ENCODE measurements around the gene RNF40.

The RNF40 gene

GRCh38 chr16:30766206-30766932, 4.2 kb downstream of the RNF40 start:
- Histone ChIP-seq H3K27ac (ENCODE audit: low read length) (no peak overlapping the region), H3K9me3 (ENCODE audit: control insufficient read depth in 1 of 2, low read length in 2 of 2) (no peaks in the 10 kb centered on the region), H3K36me3 (ENCODE audit: control insufficient read depth in 1 of 2, insufficient read depth in 2 of 2, low read length in 2 of 2) (peaks cover 60 to 82% of the 10 kb centered on the region in 2 donors), H3K4me3 (ENCODE audit: low read depth in 1 of 2, low read length in 2 of 2) (no peak overlapping the region), H3K4me1 (ENCODE audit: control insufficient read depth in 1 of 2, insufficient read depth in 2 of 2, low read length in 2 of 2) (peaks cover 9 to 20% of the 10 kb centered on the region in 2 donors), H3K27me3 (ENCODE audit: low read depth, low read length) (no peaks in the 10 kb centered on the region)

GRCh38 chr16:30766933-30767284, 4.8 kb downstream of the RNF40 start:
- Histone ChIP-seq H3K27ac (ENCODE audit: low read length) (no peak overlapping the region), H3K4me3 (ENCODE audit: low read depth in 1 of 2, low read length in 2 of 2) (no peak overlapping the region), H3K9me3 (ENCODE audit: control insufficient read depth in 1 of 2, low read length in 2 of 2) (no peaks in the 10 kb centered on the region), H3K27me3 (ENCODE audit: low read depth, low read length) (no peaks in the 10 kb centered on the region), H3K36me3 (ENCODE audit: control insufficient read depth in 1 of 2, insufficient read depth in 2 of 2, low read length in 2 of 2) (peaks cover 64 to 87% of the 10 kb centered on the region in 2 donors), H3K4me1 (ENCODE audit: control insufficient read depth in 1 of 2, insufficient read depth in 2 of 2, low read length in 2 of 2) (peaks cover 9 to 20% of the 10 kb centered on the region in 2 donors)

GRCh38 chr16:30767767-30768465, 5.8 kb downstream of the RNF40 start:
- H3K27ac ChIP-seq (ENCODE audit: low read length), result no peak overlapping the region
- H3K36me3 ChIP-seq (ENCODE audit: control insufficient read depth in 1 of 2, insufficient read depth in 2 of 2, low read length in 2 of 2), result peaks cover 72 to 97% of the 10 kb centered on the region in 2 donors
- H3K27me3 ChIP-seq (ENCODE audit: low read depth, low read length), result no peaks in the 10 kb centered on the region
- H3K9me3 ChIP-seq (ENCODE audit: control insufficient read depth in 1 of 2, low read length in 2 of 2), result no peaks in the 10 kb centered on the region
- no peak overlapping the region for H3K4me3 ChIP-seq (ENCODE audit: low read depth in 1 of 2, low read length in 2 of 2)
- H3K4me1 ChIP-seq (ENCODE audit: control insufficient read depth in 1 of 2, insufficient read depth in 2 of 2, low read length in 2 of 2), result peaks cover 5 to 15% of the 10 kb centered on the region in 2 donors

- Histone ChIP-seq H3K36me3 (ENCODE audit: control insufficient read depth in 1 of 2, insufficient read depth in 2 of 2, low read length in 2 of 2) (peaks cover 77 to 97% of the 10 kb centered on the region in 2 donors), H3K27ac (ENCODE audit: low read length) (no peak overlapping the region), H3K4me1 (ENCODE audit: control insufficient read depth in 1 of 2, insufficient read depth in 2 of 2, low read length in 2 of 2) (peaks cover 0 to 7% of the 10 kb centered on the region in 2 donors), H3K27me3 (ENCODE audit: low read depth, low read length) (no peaks in the 10 kb centered on the region), H3K9me3 (ENCODE audit: control insufficient read depth in 1 of 2, low read length in 2 of 2) (no peaks in the 10 kb centered on the region), H3K4me3 (ENCODE audit: low read depth in 1 of 2, low read length in 2 of 2) (no peak overlapping the region)
Observed at GRCh38 chr16:30768583-30769181, 6.6 kb downstream of the RNF40 start.

- H3K27ac ChIP-seq (ENCODE audit: low read length), result no peak overlapping the region
- H3K4me3 ChIP-seq (ENCODE audit: low read depth in 1 of 2, low read length in 2 of 2), result no peak overlapping the region
- H3K27me3 ChIP-seq (ENCODE audit: low read depth, low read length), result no peaks in the 10 kb centered on the region
- H3K36me3 ChIP-seq (ENCODE audit: control insufficient read depth in 1 of 2, insufficient read depth in 2 of 2, low read length in 2 of 2), result peaks cover 72 to 94% of the 10 kb centered on the region in 2 donors
- H3K9me3 ChIP-seq (ENCODE audit: control insufficient read depth in 1 of 2, low read length in 2 of 2), result no peaks in the 10 kb centered on the region
- peaks cover 0 to 4% of the 10 kb centered on the region in 2 donors for H3K4me1 ChIP-seq (ENCODE audit: control insufficient read depth in 1 of 2, insufficient read depth in 2 of 2, low read length in 2 of 2)
Observed at GRCh38 chr16:30769379-30770089, 7.4 kb downstream of the RNF40 start.

- H3K27me3 ChIP-seq (ENCODE audit: low read depth, low read length), result no peaks in the 10 kb centered on the region
- H3K4me1 ChIP-seq (ENCODE audit: control insufficient read depth in 1 of 2, insufficient read depth in 2 of 2, low read length in 2 of 2), result peaks cover 2 to 9% of the 10 kb centered on the region in 2 donors
- peaks cover 51 to 72% of the 10 kb centered on the region in 2 donors for H3K36me3 ChIP-seq (ENCODE audit: control insufficient read depth in 1 of 2, insufficient read depth in 2 of 2, low read length in 2 of 2)
- no peaks in the 10 kb centered on the region for H3K9me3 ChIP-seq (ENCODE audit: control insufficient read depth in 1 of 2, low read length in 2 of 2)
- no peak overlapping the region for H3K4me3 ChIP-seq (ENCODE audit: low read depth in 1 of 2, low read length in 2 of 2)
- no peak overlapping the region for H3K27ac ChIP-seq (ENCODE audit: low read length)
Observed at GRCh38 chr16:30771726-30772125, 9.6 kb downstream of the RNF40 start.

GRCh38 chr16:30773826-30774225, 11.7 kb downstream of the RNF40 start:
- H3K4me1 ChIP-seq (ENCODE audit: control insufficient read depth in 1 of 2, insufficient read depth in 2 of 2, low read length in 2 of 2), result peaks cover 9% of the 10 kb centered on the region in 2 donors
- peaks cover 30 to 51% of the 10 kb centered on the region in 2 donors for H3K36me3 ChIP-seq (ENCODE audit: control insufficient read depth in 1 of 2, insufficient read depth in 2 of 2, low read length in 2 of 2)
- no peak overlapping the region for H3K4me3 ChIP-seq (ENCODE audit: low read depth in 1 of 2, low read length in 2 of 2)

GRCh38 chr16:30774367-30775130, 12.4 kb downstream of the RNF40 start:
- peak overlapping the region; percentile 76 to 80 for H3K4me3 ChIP-seq (ENCODE audit: low read depth in 1 of 2, low read length in 2 of 2)
- H3K27me3 ChIP-seq (ENCODE audit: low read depth, low read length), result no peaks in the 10 kb centered on the region
- H3K4me1 ChIP-seq (ENCODE audit: control insufficient read depth in 1 of 2, insufficient read depth in 2 of 2, low read length in 2 of 2), result peaks cover 9% of the 10 kb centered on the region in 2 donors
- no peaks in the 10 kb centered on the region for H3K9me3 ChIP-seq (ENCODE audit: control insufficient read depth in 1 of 2, low read length in 2 of 2)
- peaks cover 23 to 44% of the 10 kb centered on the region in 2 donors for H3K36me3 ChIP-seq (ENCODE audit: control insufficient read depth in 1 of 2, insufficient read depth in 2 of 2, low read length in 2 of 2)
- peak overlapping the region; percentile 75 for H3K27ac ChIP-seq (ENCODE audit: low read length)

More at GRCh38 chr16:30773826-30774225, 11.7 kb downstream of the RNF40 start:
- Histone ChIP-seq H3K27ac (ENCODE audit: low read length) (no peak overlapping the region), H3K27me3 (ENCODE audit: low read depth, low read length) (no peaks in the 10 kb centered on the region), H3K9me3 (ENCODE audit: control insufficient read depth in 1 of 2, low read length in 2 of 2) (no peaks in the 10 kb centered on the region)

GRCh38 chr16:30775131-30775391, 12.9 kb downstream of the RNF40 start:
- no peaks in the 10 kb centered on the region for H3K27me3 ChIP-seq (ENCODE audit: low read depth, low read length)
- peaks cover 23 to 40% of the 10 kb centered on the region in 2 donors for H3K36me3 ChIP-seq (ENCODE audit: control insufficient read depth in 1 of 2, insufficient read depth in 2 of 2, low read length in 2 of 2)
- H3K27ac ChIP-seq (ENCODE audit: low read length), result peak overlapping the region; percentile 75
- H3K4me1 ChIP-seq (ENCODE audit: control insufficient read depth in 1 of 2, insufficient read depth in 2 of 2, low read length in 2 of 2), result peaks cover 9% of the 10 kb centered on the region in 2 donors
- peak overlapping the region; percentile 76 to 80 for H3K4me3 ChIP-seq (ENCODE audit: low read depth in 1 of 2, low read length in 2 of 2)
- H3K9me3 ChIP-seq (ENCODE audit: control insufficient read depth in 1 of 2, low read length in 2 of 2), result no peaks in the 10 kb centered on the region

GRCh38 chr16:30775392-30776188, 13.5 kb downstream of the RNF40 start:
- peaks cover 19 to 35% of the 10 kb centered on the region in 2 donors for H3K36me3 ChIP-seq (ENCODE audit: control insufficient read depth in 1 of 2, insufficient read depth in 2 of 2, low read length in 2 of 2)
- peak overlapping the region; percentile 76 to 80 for H3K4me3 ChIP-seq (ENCODE audit: low read depth in 1 of 2, low read length in 2 of 2)
- H3K9me3 ChIP-seq (ENCODE audit: control insufficient read depth in 1 of 2, low read length in 2 of 2), result no peaks in the 10 kb centered on the region
- peaks cover 9% of the 10 kb centered on the region in 2 donors for H3K4me1 ChIP-seq (ENCODE audit: control insufficient read depth in 1 of 2, insufficient read depth in 2 of 2, low read length in 2 of 2)
- H3K27me3 ChIP-seq (ENCODE audit: low read depth, low read length), result no peaks in the 10 kb centered on the region
- peak overlapping the region; percentile 75 for H3K27ac ChIP-seq (ENCODE audit: low read length)

Measured in muscle layer of duodenum (tissue), 2 donors.